Measurements from ENCODE around the gene RIPK4.

DNA sequence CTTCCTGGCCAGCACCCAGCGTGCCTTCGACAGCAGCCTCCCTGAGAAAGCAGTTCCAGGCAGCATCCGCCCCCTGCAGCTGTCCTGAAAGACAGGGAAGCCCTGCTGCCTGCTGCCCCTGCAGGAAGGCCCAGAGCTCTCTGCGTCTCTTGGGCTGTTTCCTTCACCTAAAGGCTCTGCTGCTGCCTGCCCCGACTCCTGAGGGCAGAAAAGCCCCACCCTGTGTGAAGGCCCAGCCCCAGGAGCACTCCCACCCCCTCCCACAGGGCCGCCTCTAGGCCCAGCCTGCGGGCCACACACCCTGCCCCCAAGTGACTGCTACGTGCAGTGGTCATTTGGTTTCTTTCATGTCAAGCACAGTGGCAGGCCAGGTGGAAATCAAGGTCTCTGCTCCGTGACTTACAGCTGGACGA, 12.4 kb downstream of the RIPK4 start:
- TF ChIP-seq POLR2AphosphoS5 (IDR thresholded peaks at IDR 0.05): no peak
- TF ChIP-seq, protein P1, sequence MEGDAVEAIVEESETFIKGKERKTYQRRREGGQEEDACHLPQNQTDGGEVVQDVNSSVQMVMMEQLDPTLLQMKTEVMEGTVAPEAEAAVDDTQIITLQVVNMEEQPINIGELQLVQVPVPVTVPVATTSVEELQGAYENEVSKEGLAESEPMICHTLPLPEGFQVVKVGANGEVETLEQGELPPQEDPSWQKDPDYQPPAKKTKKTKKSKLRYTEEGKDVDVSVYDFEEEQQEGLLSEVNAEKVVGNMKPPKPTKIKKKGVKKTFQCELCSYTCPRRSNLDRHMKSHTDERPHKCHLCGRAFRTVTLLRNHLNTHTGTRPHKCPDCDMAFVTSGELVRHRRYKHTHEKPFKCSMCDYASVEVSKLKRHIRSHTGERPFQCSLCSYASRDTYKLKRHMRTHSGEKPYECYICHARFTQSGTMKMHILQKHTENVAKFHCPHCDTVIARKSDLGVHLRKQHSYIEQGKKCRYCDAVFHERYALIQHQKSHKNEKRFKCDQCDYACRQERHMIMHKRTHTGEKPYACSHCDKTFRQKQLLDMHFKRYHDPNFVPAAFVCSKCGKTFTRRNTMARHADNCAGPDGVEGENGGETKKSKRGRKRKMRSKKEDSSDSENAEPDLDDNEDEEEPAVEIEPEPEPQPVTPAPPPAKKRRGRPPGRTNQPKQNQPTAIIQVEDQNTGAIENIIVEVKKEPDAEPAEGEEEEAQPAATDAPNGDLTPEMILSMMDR (IDR thresholded peaks at IDR 0.05; ENCODE audit: poor library complexity, severe bottlenecking): no peak
- no peak for TF ChIP-seq EZH2 (IDR thresholded peaks at IDR 0.05; ENCODE audit: borderline replicate concordance, insufficient read depth, low read length, poor library complexity, severe bottlenecking)
- no peak for TF ChIP-seq TAF1 (IDR thresholded peaks at IDR 0.05; ENCODE audit: low read depth)
- TF ChIP-seq SMC3 (conservative IDR thresholded peaks at IDR 0.05; ENCODE audit: poor library complexity): no peak
- TF ChIP-seq EP300 (conservative IDR thresholded peaks at IDR 0.05; ENCODE audit: poor library complexity, severe bottlenecking): no peak
- TF ChIP-seq REST (IDR thresholded peaks at IDR 0.05; ENCODE audit: borderline replicate concordance): no peak
- no peak for TF ChIP-seq RAD21 (conservative IDR thresholded peaks at IDR 0.05)
